IMR-90 (cell line): ENCODE data around the gene REPIN1.

Experiments used
- CEBPB ChIP-seq: IDR thresholded peaks from 2 replicates; pipeline ENCODE4 v1.6.1; 2012; ENCODE audit warnings: low read depth, low read length, improper control_type of control experiment
- CHD1 ChIP-seq: IDR thresholded peaks from 2 replicates; pipeline ENCODE4 v1.6.1; 2012; ENCODE audit warnings: low read depth, low read length, improper control_type of control experiment
- CTCF ChIP-seq: conservative IDR thresholded peaks from 2 replicates; pipeline ENCODE4 v1.5.1; 2012; ENCODE audit warnings: mild to moderate bottlenecking, low read depth, low read length, improper control_type of control experiment
- MAFK ChIP-seq: IDR thresholded peaks from 2 replicates; pipeline ENCODE4 v1.6.1; 2012; ENCODE audit warnings: low read depth, low read length, improper control_type of control experiment
- MXI1 ChIP-seq: IDR thresholded peaks from 2 replicates; pipeline ENCODE4 v1.6.1; 2012; ENCODE audit warnings: low read depth, mild to moderate bottlenecking, low read length, moderate library complexity, borderline replicate concordance
- NFE2L2 ChIP-seq: fragments of 150-350 bp; IDR thresholded peaks from 2 replicates; pipeline ENCODE4 v1.6.1; 2016; ENCODE audit warnings: low read depth, mild to moderate bottlenecking, low read length
- POLR2A ChIP-seq: IDR thresholded peaks from 2 replicates; pipeline ENCODE4 v1.6.1; 2012; ENCODE audit warnings: mild to moderate bottlenecking, low read depth, low read length
- RCOR1 ChIP-seq: IDR thresholded peaks from 2 replicates; pipeline ENCODE4 v1.6.1; 2012; ENCODE audit warnings: mild to moderate bottlenecking, low read length, improper control_type of control experiment; ENCODE audit not compliant: insufficient replicate concordance
- RFX5 ChIP-seq: IDR thresholded peaks from 2 replicates; pipeline ENCODE4 v1.8.0; 2012; ENCODE audit warnings: low read depth, mild to moderate bottlenecking, low read length, moderate library complexity
- SMC3 ChIP-seq: fragments of 150-350 bp; IDR thresholded peaks from 2 replicates; pipeline ENCODE4 v1.6.1; 2016; ENCODE audit warnings: low read depth, mild to moderate bottlenecking, antibody characterized with exemption, low read length, moderate library complexity
- USF2 ChIP-seq: fragments of 150-350 bp; IDR thresholded peaks from 2 replicates; pipeline ENCODE4 v1.6.1; 2017; ENCODE audit warnings: mild to moderate bottlenecking, antibody characterized with exemption, low read length, low read depth

GRCh38 chr7:150374472-150374871, 5.8 kb downstream of the REPIN1 start:
- TF ChIP-seq CTCF (no peak), CEBPB (no peak), POLR2A (no peak), USF2 (no peak), MAFK (no peak), SMC3 (no peak), RCOR1 (no peak), NFE2L2 (no peak), RFX5 (no peak), CHD1 (no peak), MXI1 (no peak)
